HCT116 (cell line): ENCODE data around the gene GET3.

Experiments used
- CTCF ChIP-seq, 3 experiments: fragments of 200-600 bp in 1 of 3; sonication (generic) in 1 of 3; IDR thresholded peaks in 2 of 3; conservative IDR thresholded peaks in 1 of 3; 2 replicates each; pipeline ENCODE4 v1.5.1; 2012 to 2017; ENCODE audit warnings: low read depth in 2 of 3, low read length in 2 of 3, antibody characterized with exemption in 1 of 3, borderline replicate concordance in 1 of 3, control low read depth in 1 of 3, mild to moderate bottlenecking in 1 of 3, mixed read lengths in 1 of 3, mixed run types in 1 of 3, moderate library complexity in 1 of 3; ENCODE audit not compliant: insufficient read depth in 1 of 3
- EGR1 ChIP-seq: IDR thresholded peaks from 2 replicates; pipeline ENCODE4 v1.6.1; 2012; ENCODE audit warnings: low read depth
- EZH2 ChIP-seq: fragments of 200-600 bp; sonication (generic); IDR thresholded peaks from 2 replicates; pipeline ENCODE4 v1.6.1; 2017; ENCODE audit warnings: antibody characterized with exemption, mixed run types
- POLR2A ChIP-seq: IDR thresholded peaks from 2 replicates; pipeline ENCODE4 v1.7.0; 2011; ENCODE audit warnings: borderline replicate concordance; ENCODE audit not compliant: insufficient read depth, insufficient read length; ENCODE audit errors: extremely low read depth
- RAD21 ChIP-seq: IDR thresholded peaks from 2 replicates; pipeline ENCODE4 v1.6.1; 2012; ENCODE audit warnings: low read depth, mild to moderate bottlenecking
- SRF ChIP-seq: IDR thresholded peaks from 2 replicates; pipeline ENCODE4 v1.6.1; 2012; ENCODE audit warnings: low read depth

GRCh38 chr19:12790628-12791344 is 53.5 kb downstream of the GET3 start:
- TF ChIP-seq CTCF (IDR thresholded peaks at IDR 0.05 in 2 of 3, conservative IDR thresholded peaks at IDR 0.05 in 1 of 3; ENCODE audit: borderline replicate concordance in 1 of 3, insufficient read depth in 1 of 3, low read depth in 2 of 3, low read length in 2 of 3) (no peak), SRF (no peak), EZH2 (no peak), RAD21 (no peak), POLR2A (no peak), EGR1 (no peak)
